SH-SY5Y (cell line): ENCODE results near the gene HAUS7.

Source experiments
- GATA2 ChIP-seq: IDR thresholded peaks from 2 replicates; pipeline ENCODE4 v1.6.1; 2011; ENCODE audit warnings: mild to moderate bottlenecking, low read depth, low read length
- GATA3 ChIP-seq: IDR thresholded peaks from 2 replicates; pipeline ENCODE4 v1.6.1; 2011; ENCODE audit warnings: low read depth, mild to moderate bottlenecking, low read length, moderate library complexity

- TF ChIP-seq GATA2, result no peak
- TF ChIP-seq GATA3, result no peak
These were observed 6.4 kb upstream of the HAUS7 start for GRCh38 chrX:153476666-153477363.
